PC-3 (cell line): ENCODE data around the gene OBP2A.
"Not testable (repeated sequence)": the region's sequence is repeated elsewhere in the genome, so short reads cannot be mapped to it uniquely, and the experiment has no call there.

ENCODE experiments used
- EZH2phosphoT487 ChIP-seq: fragments of 300-600 bp; sonication (generic); IDR thresholded peaks from 2 replicates; pipeline ENCODE4 v1.6.1; 2018; ENCODE audit warnings: mild to moderate bottlenecking, antibody characterized with exemption, low read length, borderline replicate concordance
- TF ChIP-seq, protein P1 (sequence below): fragments of 300-600 bp; sonication (generic); conservative IDR thresholded peaks from 2 replicates; pipeline ENCODE4 v1.5.1; 2017; ENCODE audit warnings: antibody characterized with exemption, low read depth, mild to moderate bottlenecking, low read length

- TF ChIP-seq, protein P1, sequence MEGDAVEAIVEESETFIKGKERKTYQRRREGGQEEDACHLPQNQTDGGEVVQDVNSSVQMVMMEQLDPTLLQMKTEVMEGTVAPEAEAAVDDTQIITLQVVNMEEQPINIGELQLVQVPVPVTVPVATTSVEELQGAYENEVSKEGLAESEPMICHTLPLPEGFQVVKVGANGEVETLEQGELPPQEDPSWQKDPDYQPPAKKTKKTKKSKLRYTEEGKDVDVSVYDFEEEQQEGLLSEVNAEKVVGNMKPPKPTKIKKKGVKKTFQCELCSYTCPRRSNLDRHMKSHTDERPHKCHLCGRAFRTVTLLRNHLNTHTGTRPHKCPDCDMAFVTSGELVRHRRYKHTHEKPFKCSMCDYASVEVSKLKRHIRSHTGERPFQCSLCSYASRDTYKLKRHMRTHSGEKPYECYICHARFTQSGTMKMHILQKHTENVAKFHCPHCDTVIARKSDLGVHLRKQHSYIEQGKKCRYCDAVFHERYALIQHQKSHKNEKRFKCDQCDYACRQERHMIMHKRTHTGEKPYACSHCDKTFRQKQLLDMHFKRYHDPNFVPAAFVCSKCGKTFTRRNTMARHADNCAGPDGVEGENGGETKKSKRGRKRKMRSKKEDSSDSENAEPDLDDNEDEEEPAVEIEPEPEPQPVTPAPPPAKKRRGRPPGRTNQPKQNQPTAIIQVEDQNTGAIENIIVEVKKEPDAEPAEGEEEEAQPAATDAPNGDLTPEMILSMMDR: not testable (repeated sequence)
- not testable (repeated sequence) for TF ChIP-seq EZH2phosphoT487
These were observed 11.7 kb upstream of the OBP2A start for GRCh38 chr9:135534192-135534711.
